Fibroblast of lung (primary cell): ENCODE results near the gene UST. TPM values are rescaled to one million over a fixed set of nuclear protein-coding genes. Genes with fewer than 3 reads are reported as not detected.

Experiments used
- DNase-seq, 2 donors: peaks; one replicate each; pipeline versions ENCODE4 v3.0.0 to v3.0.0-alpha.2; 2010; ENCODE audit warnings: low read depth in 2 of 2
- H2AFZ ChIP-seq: 2 replicates; pipeline ENCODE4 v1.5.1; 2012; ENCODE audit warnings: low read length, control low read depth, inconsistent platforms
- H3K27ac ChIP-seq: 2 replicates; pipeline ENCODE4 v1.5.1; 2011; ENCODE audit warnings: low read length, control low read depth; ENCODE audit not compliant: insufficient read depth
- H3K27me3 ChIP-seq: 2 replicates; pipeline ENCODE4 v1.5.1; 2011; ENCODE audit warnings: mild to moderate bottlenecking, low read length; ENCODE audit not compliant: control insufficient read depth, insufficient read depth
- H3K36me3 ChIP-seq: 2 replicates; pipeline ENCODE4 v1.5.1; 2011; ENCODE audit warnings: low read length; ENCODE audit not compliant: control insufficient read depth, insufficient read depth
- H3K4me1 ChIP-seq: 2 replicates; pipeline ENCODE4 v1.5.1; 2011; ENCODE audit warnings: low read length; ENCODE audit not compliant: control insufficient read depth, insufficient read depth; ENCODE audit errors: extremely low read depth
- H3K4me2 ChIP-seq: 2 replicates; pipeline ENCODE4 v1.5.1; 2011; ENCODE audit warnings: low read length, control low read depth; ENCODE audit not compliant: insufficient read depth; ENCODE audit errors: extremely low read depth
- H3K4me3 ChIP-seq, 4 experiments: fragments of 200-600 bp in 1 of 4; sonication (generic) in 1 of 4; replicated peaks in 1 of 4; 2 replicates each; pipeline ENCODE4 v1.5.1; 2011 to 2016; ENCODE audit warnings: low read length in 4 of 4, low read depth in 3 of 4, mild to moderate bottlenecking in 3 of 4, control low read depth in 2 of 4, inconsistent platforms in 1 of 4, mixed read lengths in 1 of 4; ENCODE audit not compliant: insufficient read depth in 1 of 4; ENCODE audit errors: control extremely low read depth in 1 of 4
- H3K79me2 ChIP-seq: 2 replicates; pipeline ENCODE4 v1.5.1; 2012; ENCODE audit warnings: mild to moderate bottlenecking, low read length, inconsistent platforms; ENCODE audit not compliant: control insufficient read depth, insufficient read depth
- H3K9ac ChIP-seq: 2 replicates; pipeline ENCODE4 v1.5.1; 2011; ENCODE audit warnings: mild to moderate bottlenecking, low read length, control low read depth; ENCODE audit not compliant: insufficient read depth
- H3K9me3 ChIP-seq: 2 replicates; pipeline ENCODE4 v1.5.1; 2012; ENCODE audit warnings: low read depth, low read length; ENCODE audit not compliant: control insufficient read depth, insufficient read depth
- H4K20me1 ChIP-seq: 2 replicates; pipeline ENCODE4 v1.5.1; 2011; ENCODE audit warnings: low read length; ENCODE audit not compliant: control insufficient read depth, insufficient read depth; ENCODE audit errors: extremely low read depth
- EZH2 ChIP-seq: IDR thresholded peaks from 2 replicates; pipeline ENCODE4 v1.5.1; 2012; ENCODE audit warnings: low read length, control low read depth, mild to moderate bottlenecking; ENCODE audit errors: missing control alignments
- polyA plus RNA-seq, 2 donors: library from polyadenylated mRNA; depleted of rRNA in 1 of 2; stranded (reverse) in 1 of 2; unstranded in 1 of 2; fragments of >200 nt; gene quantifications; 2 replicates each; pipeline ENCODE4 v1.2.1, GENCODE V29; 2011 to 2012; ENCODE audit warnings: missing spikeins in 1 of 2
- total RNA-seq: library from RNA; depleted of rRNA; stranded (reverse); fragments of >200 nt; gene quantifications from 2 replicates; pipeline ENCODE4 v1.2.1, GENCODE V29; 2014
- TF ChIP-seq, protein P1 (sequence below), 2 donors: IDR thresholded peaks in 1 of 2; conservative IDR thresholded peaks in 1 of 2; 1 replicate in 1 of 2; 2 replicates in 1 of 2; pipeline ENCODE4 v1.5.1; 2011 to 2012; ENCODE audit warnings: low read length in 2 of 2, control low read depth in 1 of 2, inconsistent platforms in 1 of 2, low read depth in 1 of 2, mild to moderate bottlenecking in 1 of 2

UST gene
- total and polyA plus RNA-seq, 2 donors (not counting 1 experiment from before 2014, with no cell fraction given) = 6.8 to 19.5 TPM

DNA sequence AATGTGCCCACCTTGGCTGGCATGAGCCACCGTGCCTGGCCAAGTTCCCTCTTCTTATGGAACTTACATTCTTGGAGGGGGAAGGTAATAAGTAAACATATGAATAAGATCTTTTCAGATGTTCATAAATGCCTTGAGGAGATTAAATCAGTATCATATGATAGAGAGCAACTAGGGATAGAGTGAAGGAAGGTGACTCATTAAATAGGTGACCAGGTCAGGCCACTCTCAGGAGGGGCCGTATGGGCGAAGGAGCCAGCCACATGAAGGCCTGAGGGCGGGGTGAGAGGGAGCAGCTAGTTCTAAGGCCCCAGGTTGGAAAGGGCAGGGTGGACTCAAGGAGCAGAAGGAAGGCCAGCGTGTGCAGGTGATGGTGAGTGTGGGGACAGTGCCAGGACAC is 91.1 kb downstream of the UST start:
- no peaks in the 10 kb centered on the region for H3K9me3 ChIP-seq
- no peaks in the 10 kb centered on the region for H3K79me2 ChIP-seq
- no peaks in the 10 kb centered on the region for H3K27me3 ChIP-seq
- H3K4me3 ChIP-seq = no peak overlapping the region
- TF ChIP-seq, protein P1, sequence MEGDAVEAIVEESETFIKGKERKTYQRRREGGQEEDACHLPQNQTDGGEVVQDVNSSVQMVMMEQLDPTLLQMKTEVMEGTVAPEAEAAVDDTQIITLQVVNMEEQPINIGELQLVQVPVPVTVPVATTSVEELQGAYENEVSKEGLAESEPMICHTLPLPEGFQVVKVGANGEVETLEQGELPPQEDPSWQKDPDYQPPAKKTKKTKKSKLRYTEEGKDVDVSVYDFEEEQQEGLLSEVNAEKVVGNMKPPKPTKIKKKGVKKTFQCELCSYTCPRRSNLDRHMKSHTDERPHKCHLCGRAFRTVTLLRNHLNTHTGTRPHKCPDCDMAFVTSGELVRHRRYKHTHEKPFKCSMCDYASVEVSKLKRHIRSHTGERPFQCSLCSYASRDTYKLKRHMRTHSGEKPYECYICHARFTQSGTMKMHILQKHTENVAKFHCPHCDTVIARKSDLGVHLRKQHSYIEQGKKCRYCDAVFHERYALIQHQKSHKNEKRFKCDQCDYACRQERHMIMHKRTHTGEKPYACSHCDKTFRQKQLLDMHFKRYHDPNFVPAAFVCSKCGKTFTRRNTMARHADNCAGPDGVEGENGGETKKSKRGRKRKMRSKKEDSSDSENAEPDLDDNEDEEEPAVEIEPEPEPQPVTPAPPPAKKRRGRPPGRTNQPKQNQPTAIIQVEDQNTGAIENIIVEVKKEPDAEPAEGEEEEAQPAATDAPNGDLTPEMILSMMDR (conservative IDR thresholded peaks at IDR 0.05 in 1 of 2, IDR thresholded peaks at IDR 0.05 in 1 of 2; ENCODE audit: low read depth in 1 of 2, low read length in 2 of 2) = no peak
- TF ChIP-seq EZH2 = no peak
- no peak for DNase-seq
- H3K27ac ChIP-seq = no peak overlapping the region
- no peak overlapping the region for H2AFZ ChIP-seq
- no peaks in the 10 kb centered on the region for H4K20me1 ChIP-seq
- H3K4me2 ChIP-seq = no peak overlapping the region
- no peaks in the 10 kb centered on the region for H3K36me3 ChIP-seq
- H3K4me1 ChIP-seq = no peaks in the 10 kb centered on the region
- no peak overlapping the region for H3K9ac ChIP-seq

DNA sequence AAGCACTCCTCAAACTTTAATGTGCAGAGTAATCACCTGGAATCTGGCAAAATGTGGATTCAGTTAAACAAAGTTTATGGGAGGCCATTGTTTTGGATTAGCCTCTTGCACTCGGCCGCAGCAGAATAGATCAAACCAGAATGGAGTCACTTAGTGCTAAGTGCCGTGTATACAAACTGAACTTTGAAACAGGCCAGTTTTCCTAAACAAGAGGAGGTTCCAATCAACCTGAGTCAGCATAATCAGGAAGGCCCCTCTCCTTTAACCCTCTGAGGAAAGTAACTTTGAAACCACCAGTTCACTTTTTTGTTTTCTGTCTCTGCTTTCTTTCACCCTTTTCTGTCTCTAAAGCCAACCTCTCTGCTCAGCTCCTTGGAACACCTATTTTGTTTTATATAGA is 92.2 kb downstream of the UST start:
- no peak for DNase-seq
- Histone ChIP-seq H3K9me3 (no peaks in the 10 kb centered on the region), H3K9ac (no peak overlapping the region), H3K4me3 (no peak overlapping the region), H4K20me1 (no peaks in the 10 kb centered on the region), H2AFZ (no peak overlapping the region), H3K27me3 (no peaks in the 10 kb centered on the region), H3K4me1 (no peaks in the 10 kb centered on the region), H3K4me2 (no peak overlapping the region), H3K79me2 (no peaks in the 10 kb centered on the region), H3K27ac (no peak overlapping the region), H3K36me3 (no peaks in the 10 kb centered on the region)
- TF ChIP-seq, protein P1 (conservative IDR thresholded peaks at IDR 0.05 in 1 of 2, IDR thresholded peaks at IDR 0.05 in 1 of 2; ENCODE audit: low read depth in 1 of 2, low read length in 2 of 2) = no peak
- TF ChIP-seq EZH2 = no peak

DNA sequence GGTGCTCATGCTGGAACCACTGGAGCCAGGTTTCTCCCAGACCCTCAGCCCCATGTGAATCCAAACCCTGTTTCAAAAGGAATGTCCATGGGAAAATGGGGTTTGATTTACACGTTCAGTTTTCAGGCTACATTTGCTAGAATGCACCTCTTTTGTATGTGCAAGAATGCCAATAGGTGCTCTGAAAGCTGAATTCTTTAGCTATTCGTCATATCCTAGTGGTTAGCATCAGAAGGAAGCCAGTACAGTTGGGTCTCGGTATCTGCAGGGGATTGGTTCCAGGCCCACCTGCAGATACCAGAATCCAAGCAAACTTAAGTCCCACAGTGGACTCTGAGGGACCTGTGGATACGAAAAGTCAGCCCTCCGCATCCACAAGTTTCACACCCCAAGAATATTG is 93.4 kb downstream of the UST start:
- Histone ChIP-seq H2AFZ (no peak overlapping the region), H3K9me3 (no peaks in the 10 kb centered on the region), H3K79me2 (no peaks in the 10 kb centered on the region), H3K4me2 (no peak overlapping the region), H4K20me1 (no peaks in the 10 kb centered on the region), H3K9ac (no peak overlapping the region), H3K36me3 (no peaks in the 10 kb centered on the region), H3K4me1 (no peaks in the 10 kb centered on the region), H3K27me3 (no peaks in the 10 kb centered on the region), H3K27ac (no peak overlapping the region), H3K4me3 (no peak overlapping the region)
- DNase-seq = peak in 1 of 2 donors; percentile 44
- no peak for TF ChIP-seq EZH2
- TF ChIP-seq, protein P1 (conservative IDR thresholded peaks at IDR 0.05 in 1 of 2, IDR thresholded peaks at IDR 0.05 in 1 of 2; ENCODE audit: low read depth in 1 of 2, low read length in 2 of 2) = no peak
